NCI-H1694 treated with DMSO at 0.1 percent for 48 hours (cell line): ENCODE data around the gene FGB.
A peak's percentile ranks its signal among the peaks of the same experiment; 100 is the strongest.
"Not testable (repeated sequence)": the region's sequence is repeated elsewhere in the genome, so short reads cannot be mapped to it uniquely, and the experiment has no call there.

Source experiments
- DNase-seq: peaks from one replicate; lab custom pipeline; 2025; lab: John Stamatoyannopoulos, UW

The FGB gene

DNA sequence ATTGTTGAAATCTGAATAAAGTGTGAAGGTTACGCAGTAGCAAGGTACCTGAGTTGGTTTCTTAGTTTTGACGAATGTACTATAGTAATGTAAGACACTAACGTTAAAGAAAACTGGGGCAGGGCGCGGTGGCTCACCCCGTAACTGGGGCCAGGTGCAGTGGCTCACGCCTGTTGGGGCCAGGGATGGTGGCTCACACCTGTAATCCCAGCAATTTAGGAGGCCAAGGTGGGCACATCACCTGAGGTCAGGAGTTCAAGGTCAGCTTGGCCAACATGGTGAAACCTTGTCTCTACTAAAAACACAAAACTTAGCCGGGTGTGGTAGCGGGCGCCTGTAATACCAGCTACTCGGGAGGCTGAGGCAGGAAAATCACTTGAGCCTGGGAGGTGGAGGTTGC lies 34.5 kb downstream of the FGB start:
- DNase-seq = not testable (repeated sequence)

DNA sequence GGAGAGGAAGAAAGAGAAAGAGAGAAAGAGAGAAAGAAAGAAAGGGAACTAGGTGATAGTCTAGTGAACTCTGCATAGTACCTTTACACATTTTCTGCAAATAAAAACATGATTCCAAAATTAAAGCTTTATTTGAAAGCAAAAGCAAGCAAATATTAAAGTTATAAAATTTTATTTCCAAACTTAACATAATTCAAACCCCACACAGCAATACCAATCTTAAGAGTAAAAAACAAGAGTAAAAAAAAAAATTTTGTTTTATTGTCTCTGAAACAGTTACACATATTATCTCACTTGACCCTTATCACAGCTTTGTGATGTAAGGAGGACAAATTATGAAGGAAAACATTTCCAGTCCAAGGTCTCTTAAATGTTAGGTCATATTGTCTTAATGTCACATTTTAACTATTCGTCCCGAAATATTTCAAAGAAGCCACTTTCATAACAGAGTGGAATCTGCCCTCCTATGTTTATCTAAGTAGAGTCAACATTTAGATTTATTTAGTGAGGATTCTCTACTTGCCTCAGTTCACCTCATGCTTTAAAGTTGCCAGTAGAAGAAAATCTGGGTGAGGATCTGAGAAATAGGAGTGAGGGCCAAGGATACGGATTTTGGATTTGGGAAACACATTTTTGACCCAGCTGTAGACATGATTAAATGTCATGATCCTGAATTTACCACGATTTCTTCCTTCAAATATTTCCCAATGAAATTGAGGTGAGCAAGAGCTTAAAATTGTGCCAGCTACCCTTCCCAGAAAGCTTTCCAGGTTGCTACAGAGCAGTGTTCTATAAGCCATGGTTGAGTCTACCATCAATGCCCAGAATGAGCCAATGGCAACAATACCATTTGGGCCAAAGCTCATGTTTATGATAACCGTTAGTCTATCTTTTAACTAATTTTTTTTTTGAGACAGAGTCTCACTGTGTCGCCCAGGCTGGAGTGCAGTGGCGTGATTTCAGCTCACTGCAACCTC lies 35.3 kb downstream of the FGB start:
- no peak for DNase-seq

DNA sequence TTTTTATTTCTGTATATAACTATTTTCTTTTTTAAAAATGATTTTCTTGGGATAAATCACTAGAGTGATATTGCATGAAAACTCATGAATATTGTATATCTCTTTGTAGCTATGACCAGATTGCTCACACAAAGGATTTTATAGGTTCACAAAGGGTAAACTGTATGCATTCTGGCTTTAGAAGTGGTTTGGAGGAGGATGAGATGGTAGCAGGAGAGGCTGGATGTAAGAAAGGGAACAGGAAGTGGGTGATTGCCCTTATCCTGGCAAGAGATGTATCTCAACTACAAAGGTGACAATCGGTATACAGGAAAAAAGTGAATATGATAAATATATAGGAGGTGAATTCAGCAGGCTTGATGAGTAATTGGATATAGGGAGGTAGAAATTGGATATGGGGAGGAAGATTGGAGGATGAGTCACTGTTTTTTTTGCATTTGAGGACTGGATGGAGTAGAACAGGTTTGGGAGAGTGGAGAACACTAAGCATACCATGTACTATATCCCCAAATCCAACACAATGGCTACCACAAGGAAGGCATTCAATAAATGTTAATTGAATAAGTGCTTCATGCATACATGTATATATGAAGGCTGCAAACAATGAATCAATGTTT lies 39.7 kb downstream of the FGB start:
- no peak for DNase-seq

DNA sequence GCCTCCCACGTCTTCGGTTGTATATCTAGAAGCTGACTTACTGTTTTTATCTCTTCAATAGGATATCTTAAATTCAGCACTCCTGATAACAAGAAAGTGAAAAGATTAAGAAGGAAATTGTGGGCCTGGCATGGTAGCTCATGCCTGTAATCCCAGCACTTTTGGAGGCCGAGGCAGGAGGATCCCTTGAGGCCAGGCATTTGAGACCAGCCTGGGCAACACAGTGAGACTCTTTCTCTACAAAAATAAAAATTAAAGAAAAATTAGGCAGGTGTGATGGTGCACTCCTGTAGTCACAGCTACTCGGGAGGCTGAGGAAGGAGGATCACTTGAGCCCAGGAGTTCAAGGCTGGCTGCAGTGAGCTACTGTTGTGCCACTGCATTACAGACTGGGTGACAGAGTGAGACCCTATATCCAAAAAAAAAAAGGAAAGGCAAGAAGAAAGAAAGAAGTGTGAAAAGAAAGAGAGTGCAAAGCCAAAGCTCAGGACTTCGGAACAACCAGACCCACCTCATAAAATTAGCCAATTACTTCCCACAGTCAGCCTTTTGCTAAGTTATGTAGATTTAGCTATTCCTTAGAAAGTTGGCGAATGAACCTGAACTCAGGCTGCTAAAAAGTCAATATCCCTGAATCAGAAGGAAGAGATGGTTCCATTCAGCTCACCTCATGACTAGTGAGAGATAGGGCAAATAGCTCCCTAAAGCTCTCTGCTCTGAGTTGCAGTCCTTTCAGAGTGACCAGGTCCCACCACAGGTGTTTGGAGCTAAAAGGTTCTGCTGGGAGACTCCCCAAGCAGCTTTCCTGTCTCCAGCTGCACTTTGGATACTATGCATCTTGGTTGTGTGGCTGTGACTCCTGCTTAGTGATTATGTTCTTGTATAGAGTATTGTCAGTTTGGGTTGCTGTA lies 40.5 kb downstream of the FGB start:
- DNase-seq = no peak

DNA sequence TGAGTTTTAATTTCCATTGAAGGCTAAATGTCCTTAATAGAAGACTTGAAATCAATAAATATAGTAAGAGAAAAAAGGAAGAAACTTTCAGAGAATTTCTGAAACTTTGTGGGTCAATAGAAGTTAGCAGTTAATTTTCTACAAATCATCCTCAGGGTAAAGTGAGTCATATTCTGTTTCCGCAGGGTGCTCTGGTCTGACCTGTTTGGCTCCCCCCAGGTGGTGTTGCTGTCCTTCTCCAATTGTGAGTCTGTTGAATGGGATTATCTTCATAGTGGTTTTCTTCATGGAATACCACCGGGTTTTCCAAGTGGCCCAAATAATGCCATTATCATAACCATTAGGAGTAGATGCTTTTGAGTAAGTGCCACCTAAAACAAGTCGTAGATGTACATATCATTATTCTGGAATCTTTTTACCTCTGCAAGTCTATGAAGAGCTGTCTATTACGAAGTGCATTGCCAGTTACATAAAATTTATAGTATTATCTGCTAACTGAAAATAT lies 41.9 kb downstream of the FGB start:
- DNase-seq = no peak

DNA sequence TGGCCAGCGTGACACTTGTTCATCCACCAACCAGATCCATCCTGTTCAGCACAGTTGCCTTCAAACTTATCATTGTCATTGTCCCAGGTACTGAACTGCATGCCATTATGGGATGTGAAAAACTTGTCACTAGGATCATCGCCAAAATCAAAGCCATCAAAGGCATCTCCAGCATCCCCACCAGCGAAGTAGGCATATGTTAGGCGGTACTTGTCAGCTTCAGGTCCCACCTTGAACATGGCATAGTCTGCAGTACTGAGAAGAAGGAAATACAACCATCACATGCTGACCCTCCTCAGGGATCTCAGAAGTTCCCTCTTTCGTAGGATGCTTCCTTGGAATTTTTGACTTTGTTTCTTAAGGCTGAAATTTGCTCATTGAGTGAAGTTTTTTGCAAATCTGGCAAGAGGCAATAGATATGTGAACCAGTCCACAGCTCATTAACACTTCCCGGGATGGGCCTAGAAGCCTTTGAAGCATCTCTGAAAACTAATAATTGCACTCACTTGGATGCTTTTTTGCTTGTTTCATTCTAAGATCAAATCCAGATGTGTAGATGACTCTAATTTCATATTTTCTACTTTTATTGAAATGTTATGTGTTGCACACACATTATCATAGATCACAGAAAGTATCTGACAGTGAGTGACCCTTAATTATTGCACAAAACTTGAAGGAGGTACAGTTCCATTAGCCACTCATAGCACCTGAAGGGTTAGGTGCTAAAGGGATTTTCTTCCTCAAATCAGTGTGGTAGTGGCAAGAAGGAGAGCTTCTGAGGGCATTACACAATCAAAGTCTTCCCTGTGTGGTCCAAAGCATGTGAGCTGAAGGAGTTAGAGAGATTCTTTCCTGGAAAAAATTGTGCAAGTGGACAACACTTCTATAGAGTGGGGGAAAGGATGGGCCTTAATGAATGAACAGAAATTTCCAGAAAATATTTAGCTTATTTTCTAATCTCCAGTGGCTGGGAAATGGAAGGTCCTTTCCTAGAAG lies 44.2 kb downstream of the FGB start:
- DNase-seq = no peak

DNA sequence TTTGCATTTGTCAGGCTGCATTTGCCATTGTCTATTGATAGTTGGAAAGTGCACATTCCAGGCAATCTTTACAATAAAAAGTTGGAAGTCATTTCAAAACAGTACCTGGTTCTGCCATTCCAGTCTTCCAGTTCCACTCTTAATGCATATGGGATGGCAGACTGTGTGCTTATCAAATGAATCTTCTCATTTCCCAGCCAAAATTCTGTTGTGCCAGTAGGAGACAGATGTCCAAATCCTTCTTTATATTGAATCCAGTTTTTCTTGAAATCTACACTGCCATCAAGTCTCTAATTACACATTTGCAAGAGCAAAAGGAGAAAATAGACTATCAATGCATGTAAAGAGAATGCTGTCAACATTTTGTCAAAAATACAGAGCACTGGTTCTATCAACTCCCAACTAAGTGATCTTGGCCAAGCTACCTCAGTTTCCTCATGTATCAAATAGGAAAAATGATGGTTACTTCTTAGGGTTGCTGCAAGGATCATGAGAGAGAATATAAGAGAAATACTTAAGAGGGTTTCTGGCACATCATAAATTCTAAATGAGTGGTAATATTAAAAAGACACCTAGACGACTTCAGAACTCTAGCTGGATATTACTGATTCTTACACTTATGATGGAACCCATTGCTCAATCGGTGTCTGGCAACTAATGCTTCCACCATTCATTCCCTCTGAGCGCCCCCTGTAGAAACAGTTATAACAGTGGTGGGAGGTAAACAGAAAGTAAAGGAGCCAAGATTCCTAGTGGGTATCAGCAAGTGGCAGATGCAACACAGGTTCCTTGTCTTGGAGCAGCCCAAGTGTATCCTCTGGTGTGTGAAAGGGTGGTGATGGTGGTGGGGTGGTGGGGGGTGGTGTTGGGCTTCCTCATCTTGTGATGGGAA lies 45.8 kb downstream of the FGB start:
- no peak for DNase-seq

DNA sequence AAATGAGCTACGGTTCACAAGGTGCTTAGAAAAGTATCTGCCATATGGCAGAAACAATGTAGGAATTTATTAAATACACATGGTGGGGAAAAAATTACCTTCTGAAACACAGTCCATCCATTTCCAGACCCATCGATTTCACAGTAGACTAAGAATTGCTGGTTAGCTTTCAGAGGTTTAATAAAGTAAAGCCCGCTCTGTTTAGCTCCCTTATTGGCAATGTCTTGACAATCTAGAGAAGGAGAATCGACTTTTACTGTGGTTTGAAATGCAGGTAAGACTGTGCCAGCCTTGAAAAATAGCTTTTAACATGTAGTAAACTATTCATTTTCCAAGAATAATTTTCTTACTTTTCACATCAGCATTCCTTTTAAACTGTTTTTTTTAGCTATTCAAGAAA lies 46.7 kb downstream of the FGB start:
- no peak for DNase-seq

DNA sequence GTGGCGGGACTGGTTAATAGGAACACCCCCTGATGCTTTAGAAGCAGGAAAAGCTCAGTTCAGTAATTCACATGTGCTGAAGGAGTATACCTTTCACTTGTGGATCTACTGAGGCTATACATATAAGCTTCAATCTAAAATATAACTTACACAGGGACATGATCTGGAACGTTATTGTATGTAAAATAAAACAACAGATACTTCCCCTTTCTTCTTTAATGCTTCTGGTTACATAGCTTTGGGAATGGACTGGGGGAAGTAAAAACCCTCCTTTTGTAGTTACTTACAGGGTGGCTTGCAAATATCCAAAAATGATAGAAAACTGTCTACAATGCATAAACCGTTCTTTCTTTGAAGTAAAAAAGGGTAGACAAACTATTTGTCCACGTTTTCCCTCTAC lies 47.8 kb downstream of the FGB start:
- DNase-seq = no peak

DNA sequence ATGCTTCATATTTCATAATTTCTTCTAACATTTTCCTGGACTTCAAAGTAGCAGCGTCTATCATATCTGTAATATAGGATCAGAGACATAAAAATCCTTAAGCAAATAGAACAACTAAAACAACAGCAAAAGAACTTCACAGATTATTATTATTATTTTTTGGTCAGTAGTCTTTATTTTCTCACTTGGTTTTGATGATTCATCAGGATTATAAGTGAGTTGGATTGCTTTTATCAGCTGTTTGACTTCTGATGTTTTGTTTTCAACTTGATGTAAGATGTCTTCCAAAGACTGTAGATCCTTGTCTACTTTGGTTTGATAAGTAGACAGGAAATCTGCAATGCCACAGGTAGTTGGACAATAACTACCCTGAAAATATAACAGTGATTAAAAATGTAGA lies 49.0 kb downstream of the FGB start:
- no peak for DNase-seq

DNA sequence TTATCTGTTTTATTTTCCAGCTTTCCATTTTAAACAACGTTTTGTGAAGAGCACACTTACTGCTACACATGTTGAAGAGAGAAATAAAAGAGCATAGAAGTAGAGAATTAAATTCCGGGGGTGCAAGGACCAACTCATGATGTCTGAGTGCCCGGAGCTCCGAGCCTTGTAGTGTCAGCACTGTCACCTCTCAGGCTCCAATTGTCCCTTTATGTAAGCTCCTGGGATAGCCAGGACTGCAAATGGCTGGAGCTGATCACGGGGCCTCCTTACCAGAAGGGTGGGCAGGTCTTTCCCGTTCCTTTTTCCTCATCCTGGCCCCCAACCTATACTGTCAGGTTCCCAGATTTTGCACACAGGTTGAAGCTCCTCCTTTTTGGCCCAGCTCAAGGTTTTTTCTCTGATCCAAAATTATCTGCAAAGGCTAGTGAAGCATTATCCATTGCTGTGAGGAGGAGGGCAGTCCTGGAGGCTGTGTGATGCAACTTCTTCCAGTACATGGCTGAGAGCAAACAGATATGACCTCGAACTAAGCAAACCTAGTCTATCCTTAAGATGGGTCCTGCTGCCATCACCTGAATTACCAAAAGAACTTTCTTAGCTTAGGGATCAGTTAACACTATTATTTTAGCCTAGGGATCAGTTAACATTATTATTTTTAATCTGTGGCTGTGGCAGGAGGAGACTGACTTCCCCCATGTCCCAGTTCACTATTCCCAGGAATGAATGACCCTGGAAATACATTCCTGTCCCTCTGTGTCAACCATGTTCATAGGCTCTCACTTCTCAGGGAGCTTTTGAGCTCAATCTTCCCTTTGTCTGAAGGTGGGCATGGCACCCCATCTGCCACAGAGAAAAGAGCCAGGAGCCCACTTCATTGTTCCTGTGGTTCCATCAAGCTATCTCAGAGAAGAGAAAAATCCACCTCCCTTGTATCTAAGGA lies 49.9 kb downstream of the FGB start, which contains the start of gene FGG:
FGG (minus strand) TSS at position 185 of the 943 bp plus-strand sequence; CDS start at position 138, 47 bp downstream.
- no peak for DNase-seq

DNA sequence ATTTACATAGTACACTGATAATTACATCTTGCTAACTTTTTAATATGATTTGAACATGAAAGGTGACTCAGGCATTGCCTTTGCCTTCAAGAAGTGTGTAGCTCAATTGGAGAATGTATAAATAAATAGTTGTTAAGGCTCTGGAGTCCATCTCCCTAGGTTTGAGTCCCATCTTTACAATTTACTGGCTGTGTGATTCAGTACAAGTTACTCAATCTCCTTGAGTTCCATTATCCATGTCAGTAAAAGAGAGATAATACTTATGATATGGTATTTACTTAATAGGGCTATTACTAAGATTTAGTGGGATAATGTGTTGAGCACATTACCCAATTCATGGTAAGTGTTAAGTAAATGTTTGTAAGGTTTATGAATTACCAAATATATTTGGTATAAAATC lies 51.5 kb downstream of the FGB start:
- no peak for DNase-seq

DNA sequence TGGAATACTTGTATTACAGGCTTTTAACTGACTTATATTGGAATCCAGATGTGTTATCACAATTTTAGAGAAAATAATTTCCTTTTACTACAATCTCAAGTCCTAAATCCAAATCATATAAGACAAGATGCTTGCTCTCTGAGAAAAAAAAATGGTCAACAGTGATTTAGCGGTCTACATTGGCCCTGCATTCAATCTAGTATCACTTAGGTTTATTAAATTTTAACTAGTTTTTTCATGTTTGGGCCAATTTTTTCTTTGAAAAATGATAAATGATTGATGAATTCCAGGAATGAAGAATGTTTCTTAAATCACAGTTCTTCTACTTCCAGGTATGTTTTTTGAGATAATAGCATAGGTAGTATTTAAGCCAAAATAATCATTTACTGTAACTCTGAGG lies 52.4 kb downstream of the FGB start:
- DNase-seq = no peak

DNA sequence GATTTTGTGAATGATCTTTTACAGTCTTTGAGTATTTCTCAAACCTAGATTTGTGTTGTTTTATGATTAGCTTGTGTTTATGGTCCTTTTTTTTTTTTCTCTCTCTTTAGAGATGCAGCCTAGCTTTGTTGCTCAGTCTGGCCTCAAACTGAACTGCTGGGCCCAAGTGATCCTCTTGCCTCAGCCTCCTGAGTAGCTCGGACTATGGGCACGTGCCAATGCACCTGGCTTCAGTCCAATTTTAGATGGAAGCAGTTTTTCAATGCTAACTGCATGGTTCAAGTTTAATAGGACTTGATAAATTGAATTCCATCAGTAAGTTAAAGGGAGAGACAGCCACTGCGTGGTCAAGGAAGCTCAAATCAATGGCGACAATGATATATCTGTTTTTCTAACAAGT lies 53.5 kb downstream of the FGB start:
- DNase-seq = no peak

DNA sequence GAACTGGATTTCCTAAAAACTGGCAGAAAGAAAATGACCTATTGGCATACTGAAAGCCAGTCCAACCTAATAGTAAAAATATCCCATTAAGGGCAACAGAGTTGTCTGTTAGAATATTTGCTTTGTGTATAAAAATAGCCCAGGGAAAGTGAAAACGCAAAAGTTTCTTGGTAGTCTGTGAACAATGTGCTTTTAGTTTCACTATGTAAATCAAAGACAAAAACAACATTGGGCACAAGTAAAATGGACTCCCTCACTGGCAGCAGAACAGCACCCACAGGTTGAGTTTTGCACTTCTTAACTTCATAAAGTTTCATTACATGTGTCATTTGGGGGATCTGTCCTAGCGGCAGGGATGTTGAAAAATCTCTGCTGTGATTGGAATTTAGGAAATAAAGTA lies 53.9 kb downstream of the FGB start:
- DNase-seq = no peak

DNA sequence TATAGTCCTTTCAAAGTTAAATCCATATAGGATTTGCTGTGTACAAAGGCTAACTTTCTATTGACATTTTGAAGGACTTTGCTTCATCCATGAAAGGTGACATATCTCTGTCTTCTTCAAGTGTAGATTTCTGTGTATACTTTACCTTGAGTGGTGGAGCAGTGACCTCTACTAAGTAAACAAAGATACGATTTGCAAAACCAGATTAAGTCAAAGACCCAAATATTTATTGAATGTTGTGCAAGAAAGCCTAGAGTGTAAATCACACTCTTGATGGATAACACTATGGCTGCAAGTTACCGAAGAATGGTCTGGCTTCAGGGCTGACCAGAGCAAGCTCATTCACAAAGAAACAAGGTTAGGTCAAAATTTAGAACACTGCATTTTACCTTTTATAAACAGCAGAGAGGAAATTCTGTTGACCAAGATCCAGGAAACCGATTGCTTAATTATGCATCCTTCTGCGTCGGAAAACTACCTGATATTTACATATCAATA lies 55.1 kb downstream of the FGB start:
- DNase-seq = no peak

DNA sequence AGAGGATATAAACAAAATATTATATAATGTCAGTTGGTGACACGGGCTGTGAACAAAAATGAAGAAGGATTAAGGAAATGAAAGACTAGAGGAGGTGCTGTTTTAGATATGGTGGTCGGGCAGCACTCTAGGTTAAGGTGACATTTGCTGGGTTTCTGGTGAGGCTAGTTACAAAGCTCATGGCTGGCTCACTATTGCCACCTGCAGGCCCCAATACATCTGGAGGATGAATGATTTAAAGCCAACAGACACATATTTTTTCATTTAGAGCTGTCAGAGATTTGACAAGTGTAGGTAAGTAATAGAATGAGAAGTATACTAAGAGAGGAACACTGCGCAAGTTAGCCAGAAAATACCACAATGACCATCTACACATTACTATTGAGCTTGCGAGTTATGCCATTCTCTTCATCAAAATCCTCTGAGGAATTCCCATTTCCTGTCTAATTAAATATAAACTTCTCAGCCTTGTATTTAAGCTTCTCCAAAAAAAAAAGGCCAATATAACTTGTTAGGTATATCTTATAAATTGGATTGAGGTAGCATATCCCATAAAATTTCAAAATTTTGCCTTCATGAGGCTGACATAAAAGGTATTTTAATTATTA lies 56.0 kb downstream of the FGB start:
- peak; percentile 24 for DNase-seq

DNA sequence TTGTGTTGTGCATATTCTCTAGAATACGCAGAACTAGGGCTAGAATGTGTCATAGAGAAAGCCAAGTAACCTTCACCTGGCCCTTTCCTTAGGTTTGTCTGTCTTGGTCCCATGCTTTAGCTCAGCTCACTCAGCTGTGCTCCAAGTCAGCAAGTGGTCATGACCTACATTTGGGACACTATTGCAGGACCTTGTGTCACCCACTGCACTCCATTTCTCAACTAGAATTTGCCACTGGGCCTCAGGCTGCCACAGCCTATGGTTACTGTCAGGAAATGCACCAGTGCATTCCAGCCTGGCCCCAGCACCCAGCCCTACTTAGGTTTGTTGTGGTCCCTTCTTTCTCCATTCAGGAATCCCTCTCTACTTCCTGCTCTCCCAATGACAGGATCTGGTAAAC lies 57.3 kb downstream of the FGB start:
- DNase-seq = no peak
